ENCODE measurements around the gene DOCK11.

DOCK11 gene

DNA sequence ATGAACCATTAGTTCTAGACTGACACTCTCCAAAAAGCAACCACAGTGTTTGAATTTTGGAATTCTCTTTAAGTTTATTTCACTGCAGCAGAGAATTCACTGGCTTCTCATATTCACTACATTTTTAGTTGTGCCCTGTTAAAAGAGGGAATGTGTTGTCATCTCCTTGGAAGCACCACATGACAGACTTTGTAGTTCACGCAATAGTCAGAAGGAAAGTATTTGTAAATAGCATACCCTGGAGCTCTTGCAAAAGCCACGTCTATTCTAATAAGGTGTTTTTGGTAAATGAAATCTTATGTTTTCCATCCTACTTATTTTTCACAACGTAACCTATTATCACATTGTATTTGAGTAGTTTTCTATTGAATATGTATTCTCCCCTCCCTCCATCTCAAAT lies 25.8 kb downstream of the DOCK11 start:
- TF ChIP-seq TCF12 (IDR thresholded peaks at IDR 0.05; ENCODE audit: low read depth) (no peak), CREB1 (IDR thresholded peaks at IDR 0.05; ENCODE audit: low read depth) (no peak), RAD21 (IDR thresholded peaks at IDR 0.05; ENCODE audit: low read depth) (no peak), CEBPB (IDR thresholded peaks at IDR 0.05) (no peak), FOXM1 (IDR thresholded peaks at IDR 0.05; ENCODE audit: borderline replicate concordance, low read depth) (no peak), EGR1 (IDR thresholded peaks at IDR 0.05) (no peak), MAX (IDR thresholded peaks at IDR 0.05) (no peak), ZBTB7A (IDR thresholded peaks at IDR 0.05; ENCODE audit: low read depth) (no peak), TAF1 (IDR thresholded peaks at IDR 0.05; ENCODE audit: low read depth) (no peak), NFIC (IDR thresholded peaks at IDR 0.05) (no peak), TEAD4 (IDR thresholded peaks at IDR 0.05) (no peak), EP300 (IDR thresholded peaks at IDR 0.05; ENCODE audit: borderline replicate concordance) (no peak), YY1 (IDR thresholded peaks at IDR 0.05; ENCODE audit: low read depth) (no peak), REST (IDR thresholded peaks at IDR 0.05; ENCODE audit: low read depth) (no peak)
- TF ChIP-seq, protein P1, sequence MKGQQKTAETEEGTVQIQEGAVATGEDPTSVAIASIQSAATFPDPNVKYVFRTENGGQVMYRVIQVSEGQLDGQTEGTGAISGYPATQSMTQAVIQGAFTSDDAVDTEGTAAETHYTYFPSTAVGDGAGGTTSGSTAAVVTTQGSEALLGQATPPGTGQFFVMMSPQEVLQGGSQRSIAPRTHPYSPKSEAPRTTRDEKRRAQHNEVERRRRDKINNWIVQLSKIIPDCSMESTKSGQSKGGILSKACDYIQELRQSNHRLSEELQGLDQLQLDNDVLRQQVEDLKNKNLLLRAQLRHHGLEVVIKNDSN (IDR thresholded peaks at IDR 0.05) = no peak

DNA sequence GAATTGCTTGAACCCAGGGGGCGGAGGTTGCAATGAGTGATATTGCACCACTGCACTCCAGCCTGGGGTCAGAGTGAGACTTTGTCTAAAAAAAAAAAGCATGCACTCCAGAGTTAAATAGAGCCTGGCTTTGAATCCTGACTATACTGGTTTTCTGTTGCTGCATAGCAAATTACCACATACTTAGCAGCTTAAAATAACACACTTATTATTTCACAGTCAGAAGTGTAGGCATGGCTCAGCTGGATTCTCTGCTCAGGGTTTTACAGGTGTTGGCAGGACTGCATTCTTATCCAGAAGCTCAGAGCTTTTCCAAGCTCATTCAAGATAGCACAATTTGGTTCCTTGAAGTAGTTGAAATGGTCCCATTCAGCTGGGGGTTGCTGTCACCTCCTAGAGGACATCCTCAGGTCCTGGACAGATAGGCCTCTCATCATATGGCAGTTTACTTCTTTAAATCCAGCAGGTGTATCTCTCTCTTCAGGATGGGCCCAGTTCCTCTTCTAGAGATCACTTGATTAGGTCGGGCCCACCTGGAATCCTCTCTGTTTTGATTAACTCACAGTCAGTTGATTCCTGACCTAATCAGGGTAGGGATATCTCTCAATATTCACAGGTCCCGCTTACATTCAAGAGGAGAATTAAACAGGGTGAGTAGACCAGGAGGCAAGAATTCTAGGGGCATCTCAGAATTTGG lies 26.8 kb downstream of the DOCK11 start:
- TF ChIP-seq ZBTB7A (IDR thresholded peaks at IDR 0.05; ENCODE audit: low read depth) (no peak), MAX (IDR thresholded peaks at IDR 0.05) (no peak), YY1 (IDR thresholded peaks at IDR 0.05; ENCODE audit: low read depth) (no peak), RAD21 (IDR thresholded peaks at IDR 0.05; ENCODE audit: low read depth) (no peak)

GRCh38 chrX:118523920-118524319 lies 28.3 kb downstream of the DOCK11 start:
- TF ChIP-seq TAF1 (IDR thresholded peaks at IDR 0.05; ENCODE audit: low read depth) = no peak
- no peak for TF ChIP-seq EGR1 (IDR thresholded peaks at IDR 0.05)
- no peak for TF ChIP-seq NFIC (IDR thresholded peaks at IDR 0.05)
- no peak for TF ChIP-seq TCF12 (IDR thresholded peaks at IDR 0.05; ENCODE audit: low read depth)
- TF ChIP-seq YY1 (IDR thresholded peaks at IDR 0.05; ENCODE audit: low read depth) = no peak
- TF ChIP-seq CREB1 (IDR thresholded peaks at IDR 0.05; ENCODE audit: low read depth) = no peak
- TF ChIP-seq FOXM1 (IDR thresholded peaks at IDR 0.05; ENCODE audit: borderline replicate concordance, low read depth) = no peak

- TF ChIP-seq ZBTB7A (IDR thresholded peaks at IDR 0.05; ENCODE audit: low read depth) = no peak
- TF ChIP-seq YY1 (IDR thresholded peaks at IDR 0.05; ENCODE audit: low read depth) = no peak
- TF ChIP-seq, protein P1 (IDR thresholded peaks at IDR 0.05) = no peak
- TF ChIP-seq EGR1 (IDR thresholded peaks at IDR 0.05) = no peak
- TF ChIP-seq CREB1 (IDR thresholded peaks at IDR 0.05; ENCODE audit: low read depth) = no peak
- no peak for TF ChIP-seq TCF12 (IDR thresholded peaks at IDR 0.05; ENCODE audit: low read depth)
- no peak for TF ChIP-seq CEBPB (IDR thresholded peaks at IDR 0.05)
- no peak for TF ChIP-seq MAX (IDR thresholded peaks at IDR 0.05)
- TF ChIP-seq TAF1 (IDR thresholded peaks at IDR 0.05; ENCODE audit: low read depth) = no peak
- no peak for TF ChIP-seq TEAD4 (IDR thresholded peaks at IDR 0.05)
- no peak for TF ChIP-seq REST (IDR thresholded peaks at IDR 0.05; ENCODE audit: low read depth)
- TF ChIP-seq FOXM1 (IDR thresholded peaks at IDR 0.05; ENCODE audit: borderline replicate concordance, low read depth) = no peak
- TF ChIP-seq NFIC (IDR thresholded peaks at IDR 0.05) = no peak
- TF ChIP-seq RAD21 (IDR thresholded peaks at IDR 0.05; ENCODE audit: low read depth) = no peak
- no peak for TF ChIP-seq EP300 (IDR thresholded peaks at IDR 0.05; ENCODE audit: borderline replicate concordance)
These were observed 28.7 kb downstream of the DOCK11 start for GRCh38 chrX:118524344-118524743.

- TF ChIP-seq MAX (IDR thresholded peaks at IDR 0.05) = no peak
- no peak for TF ChIP-seq REST (IDR thresholded peaks at IDR 0.05; ENCODE audit: low read depth)
- TF ChIP-seq FOXM1 (IDR thresholded peaks at IDR 0.05; ENCODE audit: borderline replicate concordance, low read depth) = no peak
These were observed 29.6 kb downstream of the DOCK11 start for GRCh38 chrX:118525174-118525730.
